HCT116 (cell line): ENCODE measurements around the gene PXK. TPM values are rescaled to one million over a fixed set of nuclear protein-coding genes. Genes with fewer than 3 reads are reported as not detected.

Experiments
- ATAC-seq: fragments of 200-7000 bp; cut with Tn5 transposase; 2 replicates; pipeline ENCODE4 v1.9.1; 2020; ENCODE audit warnings: mild to moderate bottlenecking, moderate library complexity
- BruUV-seq: library from RNA; stranded (reverse); fragments of 400-500 nt; replicated peaks from 2 replicates; lab custom pipeline; 2021; lab: Mats Ljungman, UMichigan
- CTCF ChIA-PET: fragments of 300-600 bp; sonication (Branson Sonifier 250); formaldehyde crosslinking; loops from one replicate; lab custom pipeline; 2021; ENCODE audit warnings: antibody characterized with exemption; lab: Charles Lee
- POLR2A ChIA-PET: fragments of 300-600, 350-600 bp; sonication (Branson Sonifier 250); formaldehyde crosslinking; loops from one replicate; lab custom pipeline; 2021; ENCODE audit warnings: antibody characterized with exemption; lab: Charles Lee
- RAD21 ChIA-PET, 2 experiments: fragments of 300-600 bp; sonication (Branson Sonifier 250); formaldehyde crosslinking; loops; one replicate each; lab custom pipeline; 2023; ENCODE audit warnings: low total read pairs in 2 of 2; ENCODE audit not compliant: uncharacterized antibody in 2 of 2, unreplicated experiment in 2 of 2, low non-redundant PET in 1 of 2; lab: Charles Lee
- DNase-seq: peaks from one replicate; pipeline ENCODE4 v3.0.0-alpha.2; 2010; ENCODE audit warnings: low read depth, low spot score
- H2AFZ ChIP-seq: fragments of 200-600 bp; shearing (Covaris generic), sonication (generic); 2 replicates; pipeline ENCODE4 v1.6.1; 2017; ENCODE audit warnings: low read depth, mixed run types, mixed read lengths, antibody characterized with exemption, low read length; ENCODE audit not compliant: poor library complexity, severe bottlenecking
- H3K27ac ChIP-seq: 2 replicates; pipeline ENCODE4 v1.5.1; 2012; ENCODE audit warnings: low read depth, low read length
- H3K27me3 ChIP-seq: fragments of 200-600 bp; sonication (generic); 2 replicates; pipeline ENCODE4 v1.6.1; 2016; ENCODE audit warnings: mixed run types, low read length, mixed read lengths; ENCODE audit not compliant: insufficient read depth
- H3K36me3 ChIP-seq, 2 experiments: fragments of 200-500 bp in 1 of 2; fragments of 200-600 bp in 1 of 2; sonication (Bioruptor generic) in 1 of 2; sonication (generic) in 1 of 2; 2 replicates each; pipeline versions ENCODE4 v1.5.1 to v1.6.1; 2014 to 2016; ENCODE audit warnings: low read length in 2 of 2, inconsistent platforms in 1 of 2, mixed read lengths in 1 of 2, mixed run types in 1 of 2; ENCODE audit not compliant: insufficient read depth in 2 of 2, control insufficient read depth in 1 of 2
- H3K4me1 ChIP-seq, 2 experiments: fragments of 200-600 bp in 1 of 2; sonication (generic) in 1 of 2; 2 replicates each; pipeline versions ENCODE4 v1.5.1 to v1.6.1; 2012 to 2017; ENCODE audit warnings: low read length in 2 of 2, inconsistent platforms in 1 of 2, mild to moderate bottlenecking in 1 of 2, mixed read lengths in 1 of 2, mixed run types in 1 of 2, moderate library complexity in 1 of 2; ENCODE audit not compliant: insufficient read depth in 2 of 2, control insufficient read depth in 1 of 2
- H3K4me2 ChIP-seq: fragments of 200-600 bp; sonication (generic); 2 replicates; pipeline ENCODE4 v1.6.1; 2017; ENCODE audit warnings: mixed run types, low read length, mixed read lengths
- H3K4me3 ChIP-seq, 2 experiments: fragments of 200-600 bp in 1 of 2; sonication (generic) in 1 of 2; replicated peaks in 1 of 2; 2 replicates each; pipeline ENCODE4 v1.5.1; 2011 to 2016; ENCODE audit warnings: low read length in 2 of 2, control low read depth in 1 of 2, low read depth in 1 of 2, mild to moderate bottlenecking in 1 of 2, mixed read lengths in 1 of 2, mixed run types in 1 of 2
- H3K79me2 ChIP-seq: fragments of 200-600 bp; sonication (generic); 2 replicates; pipeline ENCODE4 v1.6.1; 2017; ENCODE audit warnings: mild to moderate bottlenecking, mixed run types, low read length, moderate library complexity, mixed read lengths; ENCODE audit not compliant: insufficient read depth
- H3K9ac ChIP-seq: fragments of 200-600 bp; sonication (generic); 2 replicates; pipeline ENCODE4 v1.6.1; 2016; ENCODE audit warnings: low read length, mixed read lengths
- H3K9me2 ChIP-seq: fragments of 200-600 bp; sonication (generic), shearing (Covaris generic); 2 replicates; pipeline ENCODE4 v1.6.1; 2017; ENCODE audit warnings: mixed run types, mild to moderate bottlenecking, moderate library complexity; ENCODE audit not compliant: insufficient read depth
- H3K9me3 ChIP-seq, 2 experiments: fragments of 200-500 bp in 1 of 2; fragments of 200-600 bp in 1 of 2; sonication (Bioruptor generic) in 1 of 2; sonication (generic) in 1 of 2; 2 replicates each; pipeline ENCODE4 v1.6.1; 2014 to 2017; ENCODE audit warnings: low read length in 2 of 2, mixed read lengths in 2 of 2, inconsistent platforms in 1 of 2, low read depth in 1 of 2, mild to moderate bottlenecking in 1 of 2, mixed run types in 1 of 2, moderate library complexity in 1 of 2; ENCODE audit not compliant: control insufficient read depth in 1 of 2, insufficient read depth in 1 of 2
- H4K20me1 ChIP-seq: fragments of 200-600 bp; sonication (generic), shearing (Covaris generic); 2 replicates; pipeline ENCODE4 v1.6.1; 2017; ENCODE audit warnings: mixed run types, mild to moderate bottlenecking, moderate library complexity; ENCODE audit not compliant: insufficient read depth
- CEBPB ChIP-seq: IDR thresholded peaks from 2 replicates; pipeline ENCODE4 v1.6.1; 2012; ENCODE audit warnings: low read depth
- CTCF ChIP-seq, 3 experiments: fragments of 200-600 bp in 1 of 3; sonication (generic) in 1 of 3; IDR thresholded peaks in 2 of 3; conservative IDR thresholded peaks in 1 of 3; 2 replicates each; pipeline ENCODE4 v1.5.1; 2012 to 2017; ENCODE audit warnings: low read depth in 2 of 3, low read length in 2 of 3, antibody characterized with exemption in 1 of 3, borderline replicate concordance in 1 of 3, control low read depth in 1 of 3, mild to moderate bottlenecking in 1 of 3, mixed read lengths in 1 of 3, mixed run types in 1 of 3, moderate library complexity in 1 of 3; ENCODE audit not compliant: insufficient read depth in 1 of 3
- EGR1 ChIP-seq: IDR thresholded peaks from 2 replicates; pipeline ENCODE4 v1.6.1; 2012; ENCODE audit warnings: low read depth
- EZH2 ChIP-seq: fragments of 200-600 bp; sonication (generic); IDR thresholded peaks from 2 replicates; pipeline ENCODE4 v1.6.1; 2017; ENCODE audit warnings: antibody characterized with exemption, mixed run types
- EZH2phosphoT487 ChIP-seq: fragments of 200-600 bp; IDR thresholded peaks from 2 replicates; pipeline ENCODE4 v1.6.1; 2018; ENCODE audit warnings: antibody characterized with exemption, borderline replicate concordance
- RAD21 ChIP-seq: IDR thresholded peaks from 2 replicates; pipeline ENCODE4 v1.6.1; 2012; ENCODE audit warnings: low read depth, mild to moderate bottlenecking
- REST ChIP-seq: IDR thresholded peaks from 2 replicates; pipeline ENCODE4 v1.6.1; 2012; ENCODE audit warnings: low read depth
- SIN3A ChIP-seq: IDR thresholded peaks from 2 replicates; pipeline ENCODE4 v1.6.1; 2012; ENCODE audit warnings: low read depth
- SP1 ChIP-seq: IDR thresholded peaks from 2 replicates; pipeline ENCODE4 v1.6.1; 2012; ENCODE audit warnings: low read depth
- SRF ChIP-seq: IDR thresholded peaks from 2 replicates; pipeline ENCODE4 v1.6.1; 2012; ENCODE audit warnings: low read depth
- TCF7L2 ChIP-seq: IDR thresholded peaks from 2 replicates; pipeline ENCODE4 v1.7.0; 2011; ENCODE audit warnings: borderline replicate concordance, inconsistent platforms; ENCODE audit not compliant: insufficient read depth, insufficient read length; ENCODE audit errors: extremely low read depth
- YY1 ChIP-seq: IDR thresholded peaks from 2 replicates; pipeline ENCODE4 v1.6.1; 2011; ENCODE audit warnings: low read length, low read depth, moderate library complexity, mild to moderate bottlenecking; ENCODE audit not compliant: insufficient replicate concordance; ENCODE audit errors: extremely low read depth
- ZBTB33 ChIP-seq: IDR thresholded peaks from 2 replicates; pipeline ENCODE4 v1.6.1; 2011; ENCODE audit warnings: mild to moderate bottlenecking, low read length, moderate library complexity; ENCODE audit not compliant: insufficient replicate concordance; ENCODE audit errors: extremely low read depth
- ZFX ChIP-seq: fragments of 450-650 bp; IDR thresholded peaks from 2 replicates; pipeline ENCODE4 v1.6.1; 2017
- ZNF274 ChIP-seq: fragments of 200-500 bp; sonication (Bioruptor generic); IDR thresholded peaks from 2 replicates; pipeline ENCODE4 v1.6.1; 2014; ENCODE audit warnings: mild to moderate bottlenecking, low read depth, low read length, inconsistent platforms
- intact Hi-C: fragments of 100-400 bp; cut with micrococcal nuclease; formaldehyde crosslinking; loops from 2 replicates; pipeline ENCODE4 v1.10.0; 2022
- total RNA-seq: library from RNA; stranded (reverse); gene quantifications from one replicate; pipeline ENCODE4 v1.2.1, GENCODE V29; 2021; ENCODE audit not compliant: unreplicated experiment
- TF ChIP-seq, protein P1 (sequence below): IDR thresholded peaks from 2 replicates; pipeline ENCODE4 v1.6.1; 2012
- TF ChIP-seq, protein P2 (sequence below): IDR thresholded peaks from 2 replicates; pipeline ENCODE4 v1.6.1; 2012

Gene PXK
- total RNA-seq, 1 experiment from 2014 or later = 10.2 TPM

- Histone ChIP-seq H3K4me1 (no peaks in the 10 kb centered on the region), H3K9ac (no peak overlapping the region), H2AFZ (no peak overlapping the region), H3K27ac (no peak overlapping the region), H3K79me2 (no peaks in the 10 kb centered on the region), H4K20me1 (no peaks in the 10 kb centered on the region), H3K4me2 (no peak overlapping the region), H3K27me3 (no peaks in the 10 kb centered on the region), H3K36me3 (peaks cover 0 to 3% of the 10 kb centered on the region in 2 experiments; a peak in 1 of 4 replicates), H3K9me2 (no peaks in the 10 kb centered on the region), H3K4me3 (no peak overlapping the region), H3K9me3 (no peaks in the 10 kb centered on the region)
- intact Hi-C loops = no loop called here
- POLR2A ChIA-PET = no interaction called here
- TF ChIP-seq, protein P1, sequence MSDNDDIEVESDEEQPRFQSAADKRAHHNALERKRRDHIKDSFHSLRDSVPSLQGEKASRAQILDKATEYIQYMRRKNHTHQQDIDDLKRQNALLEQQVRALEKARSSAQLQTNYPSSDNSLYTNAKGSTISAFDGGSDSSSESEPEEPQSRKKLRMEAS = no peak
- no peak for TF ChIP-seq SP1
- TF ChIP-seq EZH2 = no peak
- no peak for TF ChIP-seq EZH2phosphoT487
- TF ChIP-seq SRF = no peak
- TF ChIP-seq CEBPB = no peak
- no peak for TF ChIP-seq SIN3A
- no peak for TF ChIP-seq REST
- no peak for TF ChIP-seq ZNF274
- no peak for TF ChIP-seq EGR1
- no peak for TF ChIP-seq RAD21
- TF ChIP-seq, protein P2, sequence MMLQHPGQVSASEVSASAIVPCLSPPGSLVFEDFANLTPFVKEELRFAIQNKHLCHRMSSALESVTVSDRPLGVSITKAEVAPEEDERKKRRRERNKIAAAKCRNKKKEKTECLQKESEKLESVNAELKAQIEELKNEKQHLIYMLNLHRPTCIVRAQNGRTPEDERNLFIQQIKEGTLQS = no peak
- no peak for TF ChIP-seq ZFX
- TF ChIP-seq TCF7L2 = no peak
- TF ChIP-seq CTCF (IDR thresholded peaks at IDR 0.05 in 2 of 3, conservative IDR thresholded peaks at IDR 0.05 in 1 of 3; ENCODE audit: borderline replicate concordance in 1 of 3, insufficient read depth in 1 of 3, low read depth in 2 of 3, low read length in 2 of 3) = no peak
- TF ChIP-seq ZBTB33 = no peak
- no peak for TF ChIP-seq YY1
- BruUV-seq = no TSS peak
- CTCF ChIA-PET = interaction anchor here (2.2 kb wide), 1 partner anchor 14 kb away, joined by 8 read pairs; the partner anchor contains the start of genes HTD2 and RPP14
- DNase-seq (no peak), ATAC-seq (no peak)
- RAD21 ChIA-PET = no interaction called here
Measured at GRCh38 chr3:58291671-58292338, 40.9 kb upstream of the PXK start.
